ENCODE data around the gene TMA7B.
A peak's percentile ranks its signal among the peaks of the same experiment; 100 is the strongest.

TMA7B gene

DNA sequence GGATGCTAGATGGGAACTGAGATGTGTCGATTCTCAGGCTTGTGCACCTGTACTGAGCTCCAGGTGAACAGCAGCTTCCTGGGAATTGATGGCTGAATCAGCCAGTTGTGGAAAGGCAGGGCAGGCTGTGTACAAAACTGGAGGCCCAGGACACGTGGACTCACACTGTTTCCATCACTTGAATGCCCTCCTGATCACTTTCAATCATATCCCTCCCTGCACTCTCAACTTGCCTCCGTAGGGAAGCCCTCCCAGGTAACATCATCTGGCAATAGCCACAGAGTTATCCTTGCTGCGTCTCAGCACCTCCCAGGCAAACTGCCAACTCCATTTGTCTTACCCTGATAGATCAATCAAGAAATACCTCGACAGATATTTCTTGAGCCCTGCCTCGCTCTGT is 44.6 kb downstream of the TMA7B start:
- no peak for DNase-seq

DNA sequence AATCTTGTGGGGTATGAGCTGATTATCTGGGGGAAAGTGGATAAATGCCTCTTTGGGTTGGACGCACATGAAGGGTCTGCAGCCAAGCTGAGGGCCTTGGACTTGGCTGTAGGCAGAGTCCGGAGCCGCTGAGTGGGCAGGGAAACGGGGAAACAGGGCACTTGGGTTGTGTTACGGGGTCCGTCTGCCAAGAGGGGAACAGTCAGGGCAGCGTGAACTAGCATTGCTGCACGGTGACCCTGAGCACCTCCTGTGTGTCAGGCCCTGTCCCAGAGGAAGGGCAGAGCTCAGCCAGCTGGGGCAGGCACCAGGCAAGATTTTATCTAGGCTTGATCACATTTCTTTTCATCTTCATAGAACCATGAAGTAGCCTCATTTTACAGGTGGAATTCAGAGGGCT is 46.4 kb downstream of the TMA7B start:
- DNase-seq = no peak

DNA sequence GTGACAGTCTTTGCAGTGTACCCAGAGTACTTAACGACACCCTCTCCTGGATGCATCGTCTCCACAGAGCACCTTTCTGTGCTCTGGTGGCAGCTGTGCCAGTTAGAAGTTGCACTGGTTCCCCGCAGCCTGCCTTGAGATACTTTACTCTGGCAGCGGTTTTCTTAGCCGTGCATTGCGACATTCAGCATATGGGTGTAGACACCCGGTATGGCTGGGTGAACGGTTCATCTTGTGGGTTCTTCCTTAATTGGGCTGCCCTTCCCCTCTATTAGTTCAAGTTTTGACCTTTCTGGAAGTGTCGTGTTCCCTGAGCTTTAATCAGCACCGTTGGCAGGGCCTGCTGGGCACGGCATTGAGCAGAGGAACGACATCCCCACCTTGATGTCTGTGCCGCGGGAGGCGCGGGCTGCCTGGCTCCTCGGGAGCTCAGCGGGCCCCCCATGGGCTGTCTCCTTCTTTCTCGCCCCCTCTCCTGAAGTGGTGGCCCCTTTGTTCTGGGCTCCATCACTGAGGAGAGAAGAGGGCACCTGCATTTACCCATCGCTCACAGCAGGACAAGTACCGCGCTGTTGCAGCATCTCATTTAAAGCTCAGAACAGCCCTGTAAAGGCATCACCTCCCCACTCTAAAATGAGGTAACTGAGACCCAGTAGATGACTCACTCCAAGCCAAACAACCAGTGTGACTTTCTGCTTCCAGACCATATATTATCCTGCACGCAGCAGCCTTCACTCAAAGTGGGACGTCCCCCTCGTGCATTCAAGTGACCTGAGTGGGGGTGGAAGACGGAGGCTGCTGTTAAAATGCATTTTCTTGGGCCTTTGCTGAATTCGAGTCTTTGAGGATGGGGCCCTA is 47.9 kb downstream of the TMA7B start:
- no peak for DNase-seq

DNA sequence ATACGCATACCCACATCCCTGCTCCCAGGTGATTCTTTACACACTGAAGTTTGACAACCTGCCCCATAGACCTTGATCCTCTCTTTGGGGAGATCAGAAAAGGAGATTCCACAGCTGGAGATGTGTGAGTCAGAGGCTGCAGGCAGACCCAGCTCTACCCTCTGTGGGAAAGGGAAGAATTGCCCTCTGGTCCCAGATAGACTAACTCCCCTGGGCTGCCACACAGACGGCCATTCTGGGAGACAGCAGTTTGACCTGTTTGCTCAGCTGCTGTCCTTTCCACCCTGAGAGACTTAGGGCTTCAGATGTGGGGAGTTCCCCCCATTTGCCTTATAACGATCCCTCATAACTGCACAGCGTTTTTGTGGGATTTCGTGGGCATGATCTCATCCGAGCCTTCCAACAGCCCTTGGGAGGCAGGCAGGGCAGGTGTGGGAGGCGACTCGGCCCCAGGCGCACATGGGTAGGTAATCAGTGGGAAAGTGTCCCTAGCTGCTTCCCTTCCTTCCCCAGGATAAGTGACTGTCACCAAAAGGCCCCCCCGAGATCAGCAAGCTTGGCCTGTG is 48.6 kb downstream of the TMA7B start:
- DNase-seq = no peak

DNA sequence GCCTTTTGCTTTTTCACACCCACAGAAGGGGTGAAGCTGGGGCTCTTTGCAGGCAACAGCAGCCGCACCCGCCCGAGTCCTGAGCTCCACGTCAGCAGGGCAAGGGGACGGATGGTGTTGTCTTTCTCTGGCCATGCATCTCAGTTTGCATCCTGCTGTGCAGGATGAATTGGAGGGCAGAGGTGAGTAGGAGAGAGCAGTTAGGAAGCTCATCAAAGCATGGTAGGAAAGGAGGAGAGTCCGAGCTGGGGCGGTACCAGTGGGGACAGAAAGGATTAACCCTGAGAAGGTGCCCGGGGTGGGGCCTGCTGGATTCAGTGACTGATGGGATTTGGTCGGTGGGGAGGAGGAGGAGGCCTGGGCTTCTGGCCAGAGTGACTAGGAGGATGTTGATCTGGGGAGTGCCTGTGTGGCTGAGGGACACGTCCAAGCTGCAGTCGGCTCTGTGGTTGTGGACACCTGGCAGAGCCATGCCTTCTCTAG is 49.1 kb downstream of the TMA7B start:
- no peak for DNase-seq

DNA sequence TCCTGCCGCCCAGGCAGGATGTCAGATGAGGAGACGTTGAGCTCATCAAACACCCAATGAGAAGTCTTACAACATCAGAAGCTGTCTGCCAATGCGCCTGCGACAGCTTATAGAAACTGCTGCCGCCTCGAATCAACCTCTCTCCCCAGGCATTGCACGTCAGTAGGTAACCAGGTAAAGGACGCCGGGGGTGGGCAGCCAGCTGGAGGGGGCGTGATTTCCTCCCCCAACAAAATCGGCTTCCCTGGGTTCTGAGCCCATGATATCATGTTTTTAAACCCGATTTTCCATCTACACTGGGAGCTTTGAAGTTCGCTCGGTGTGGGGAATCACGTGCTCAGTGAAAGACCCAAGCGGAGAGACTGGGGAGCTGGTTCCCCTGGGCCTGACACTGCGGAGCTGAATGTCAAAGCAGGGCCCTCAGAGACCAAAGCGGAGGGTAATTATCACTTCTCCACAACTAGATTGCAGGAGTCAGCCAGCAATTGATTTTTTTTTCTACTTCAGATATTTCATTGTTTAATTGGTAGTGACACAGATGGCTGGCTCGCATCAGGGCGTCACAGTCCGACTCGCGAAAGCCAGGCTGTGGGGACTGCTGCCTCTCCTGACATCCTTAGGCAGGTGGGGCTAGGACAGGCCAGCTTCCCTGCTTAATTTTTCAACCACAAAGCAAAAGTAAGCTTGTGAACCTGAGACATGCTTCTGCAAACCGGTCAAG is 49.9 kb downstream of the TMA7B start:
- peak; percentile 47 for DNase-seq

DNA sequence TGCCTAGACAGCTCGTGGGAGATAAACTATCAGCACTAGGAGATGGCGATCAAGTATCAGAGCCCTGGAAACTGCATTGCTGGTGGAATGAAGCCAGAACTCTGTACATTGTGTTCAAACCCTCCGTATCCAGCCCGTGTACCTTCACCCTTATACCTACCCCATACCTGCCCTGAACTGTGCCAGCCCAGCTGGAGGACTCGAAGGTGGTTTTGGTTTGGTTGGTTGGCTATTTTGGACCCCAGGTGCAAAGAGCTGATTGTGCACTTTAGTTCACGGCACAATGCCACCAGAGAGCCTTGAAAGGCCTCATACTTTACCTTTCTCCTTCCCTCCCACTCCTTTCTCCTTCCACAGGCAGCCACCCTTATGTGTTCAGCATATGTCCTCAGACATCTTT is 50.5 kb downstream of the TMA7B start:
- DNase-seq = no peak

Measured in NCI-H1105 (cell line).